Mesendoderm (in vitro differentiated cells): ENCODE measurements around the gene GPR173.

ENCODE experiments used
- DNase-seq: peaks from one replicate; pipeline ENCODE4 v3.0.0; 2013
- H2AK5ac ChIP-seq: 2 replicates; pipeline ENCODE4 v1.6.1; 2013; ENCODE audit warnings: low read length, inconsistent platforms
- H2BK120ac ChIP-seq: 2 replicates; pipeline ENCODE4 v1.6.1; 2013; ENCODE audit warnings: low read depth, mild to moderate bottlenecking, low read length, moderate library complexity, mixed read lengths
- H2BK15ac ChIP-seq: replicated peaks from 2 replicates; pipeline ENCODE4 v1.6.1; 2013; ENCODE audit warnings: low read depth, mild to moderate bottlenecking, moderate library complexity
- H2BK5ac ChIP-seq: 2 replicates; pipeline ENCODE4 v1.6.1; 2013; ENCODE audit warnings: low read length, inconsistent platforms
- H3K18ac ChIP-seq: 2 replicates; pipeline ENCODE4 v1.6.1; 2013; ENCODE audit warnings: mild to moderate bottlenecking, low read length, mixed read lengths
- H3K23ac ChIP-seq: one replicate; pipeline ENCODE4 v1.6.1; 2013; ENCODE audit warnings: low read length
- H3K27ac ChIP-seq: 2 replicates; pipeline ENCODE4 v1.5.1; 2013; ENCODE audit warnings: low read depth, mild to moderate bottlenecking, inconsistent platforms, low read length, moderate library complexity
- H3K27me3 ChIP-seq: 2 replicates; pipeline ENCODE4 v1.6.1; 2013; ENCODE audit warnings: low read length, control low read depth, mild to moderate bottlenecking, inconsistent platforms; ENCODE audit not compliant: insufficient read depth, poor library complexity
- H3K36me3 ChIP-seq: 2 replicates; pipeline ENCODE4 v1.6.1; 2013; ENCODE audit warnings: low read length, inconsistent platforms; ENCODE audit not compliant: control insufficient read depth, insufficient read depth
- H3K4ac ChIP-seq: one replicate; pipeline ENCODE4 v1.6.1; 2013; ENCODE audit warnings: low read depth, mild to moderate bottlenecking, low read length, moderate library complexity
- H3K4me1 ChIP-seq: 2 replicates; pipeline ENCODE4 v1.6.1; 2013; ENCODE audit warnings: low read depth, low read length, inconsistent platforms; ENCODE audit not compliant: control insufficient read depth
- H3K4me2 ChIP-seq: 2 replicates; pipeline ENCODE4 v1.6.1; 2013; ENCODE audit warnings: low read length
- H3K4me3 ChIP-seq: 2 replicates; pipeline ENCODE4 v1.5.1; 2013; ENCODE audit warnings: mild to moderate bottlenecking, low read length
- H3K56ac ChIP-seq: one replicate; pipeline ENCODE4 v1.6.1; 2013; ENCODE audit warnings: low read length
- H3K79me1 ChIP-seq: 2 replicates; pipeline ENCODE4 v1.6.1; 2013; ENCODE audit warnings: low read length, inconsistent platforms
- H3K79me2 ChIP-seq: 2 replicates; pipeline ENCODE4 v1.6.1; 2013; ENCODE audit warnings: mild to moderate bottlenecking, low read length; ENCODE audit not compliant: control insufficient read depth, insufficient read depth
- H3K9ac ChIP-seq: 2 replicates; pipeline ENCODE4 v1.6.1; 2013; ENCODE audit warnings: low read length, inconsistent platforms
- H4K5ac ChIP-seq: one replicate; pipeline ENCODE4 v1.6.1; 2013; ENCODE audit warnings: low read length
- H4K8ac ChIP-seq: one replicate; pipeline ENCODE4 v1.6.1; 2013; ENCODE audit warnings: low read depth, mild to moderate bottlenecking, control low read depth, low read length, moderate library complexity
- WGBS: extraction: QIAGEN DNeasy Blood & Tissue Kit; methylation state at CpG from one replicate; pipeline ENCODE4 v1.1.7; 2013; ENCODE audit warnings: low lambda C conversion rate, missing lambda C conversion rate; ENCODE audit not compliant: insufficient coverage; ENCODE audit errors: extremely low coverage; 5-methylcytosine and 5-hydroxymethylcytosine counted together

GPR173 gene

GRCh38 chrX:53071604-53072417, 23.2 kb downstream of the GPR173 start:
- Histone ChIP-seq H3K79me2 (no peaks in the 10 kb centered on the region), H3K23ac (no peak overlapping the region), H3K27ac (no peak overlapping the region), H3K9ac (no peak overlapping the region), H2BK15ac (no peak overlapping the region), H3K27me3 (no peaks in the 10 kb centered on the region), H2BK120ac (no peak overlapping the region), H3K4me2 (peak overlapping the region; percentile 60), H3K56ac (peak overlapping the region; percentile 77), H3K4ac (no peak overlapping the region), H3K4me1 (no peaks in the 10 kb centered on the region), H3K79me1 (no peaks in the 10 kb centered on the region), H2BK5ac (no peak overlapping the region), H2AK5ac (no peak overlapping the region), H4K5ac (no peak overlapping the region), H3K18ac (no peak overlapping the region), H3K4me3 (no peak overlapping the region), H4K8ac (no peak overlapping the region), H3K36me3 (no peaks in the 10 kb centered on the region)
- WGBS: no CpG with 5 or more reads among the region's 31 CpGs
- peak; percentile 75 for DNase-seq

DNA sequence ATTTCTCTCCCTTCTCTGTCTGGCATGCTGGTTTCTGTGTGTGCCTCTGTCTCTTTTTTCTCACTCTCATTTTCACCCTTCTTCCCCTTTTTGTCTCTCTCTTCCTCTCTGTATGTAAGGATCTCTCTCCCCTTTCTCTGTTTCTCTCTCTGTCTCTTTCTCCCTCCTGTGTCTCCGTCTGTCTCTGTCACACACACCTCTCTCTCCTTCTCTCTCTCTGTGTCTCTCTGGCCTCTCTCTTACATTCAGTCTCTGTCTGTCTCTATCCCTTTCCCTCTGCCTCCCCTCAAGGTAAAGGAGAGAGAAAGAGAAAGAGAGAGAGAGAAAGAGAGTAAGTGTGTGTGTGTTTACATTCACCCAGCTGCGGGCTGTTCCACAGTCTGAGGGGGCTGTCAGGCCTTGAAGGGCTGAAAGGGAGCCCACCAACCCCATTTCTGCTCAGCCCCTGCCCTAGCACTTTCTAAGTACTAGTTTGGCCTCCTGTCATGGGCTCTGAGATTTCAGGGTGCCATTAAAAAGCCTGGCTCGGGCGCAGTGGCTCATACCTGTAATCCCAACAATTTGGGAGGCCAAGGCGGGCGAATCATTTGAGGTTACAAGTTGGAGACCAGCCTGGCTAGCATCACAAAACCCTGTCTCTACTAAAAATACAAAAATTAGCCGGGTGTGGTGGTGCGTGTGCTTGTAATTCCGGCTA, 24.0 kb downstream of the GPR173 start:
- H2AK5ac ChIP-seq: no peak overlapping the region
- H3K9ac ChIP-seq: no peak overlapping the region
- no peaks in the 10 kb centered on the region for H3K79me2 ChIP-seq
- no peak overlapping the region for H3K18ac ChIP-seq
- no peak overlapping the region for H2BK15ac ChIP-seq
- no CpG with 5 or more reads among the region's 9 CpGs for WGBS
- no peak overlapping the region for H2BK120ac ChIP-seq
- no peak overlapping the region for H3K4me2 ChIP-seq
- no peak overlapping the region for H3K4ac ChIP-seq
- H3K27ac ChIP-seq: no peak overlapping the region
- H3K4me1 ChIP-seq: no peaks in the 10 kb centered on the region
- DNase-seq: no peak
- no peaks in the 10 kb centered on the region for H3K36me3 ChIP-seq
- H3K79me1 ChIP-seq: no peaks in the 10 kb centered on the region
- H4K8ac ChIP-seq: no peak overlapping the region
- no peak overlapping the region for H3K23ac ChIP-seq
- no peak overlapping the region for H3K4me3 ChIP-seq
- no peak overlapping the region for H2BK5ac ChIP-seq
- no peak overlapping the region for H4K5ac ChIP-seq
- no peaks in the 10 kb centered on the region for H3K27me3 ChIP-seq
- peak overlapping the region; percentile 1 for H3K56ac ChIP-seq

DNA sequence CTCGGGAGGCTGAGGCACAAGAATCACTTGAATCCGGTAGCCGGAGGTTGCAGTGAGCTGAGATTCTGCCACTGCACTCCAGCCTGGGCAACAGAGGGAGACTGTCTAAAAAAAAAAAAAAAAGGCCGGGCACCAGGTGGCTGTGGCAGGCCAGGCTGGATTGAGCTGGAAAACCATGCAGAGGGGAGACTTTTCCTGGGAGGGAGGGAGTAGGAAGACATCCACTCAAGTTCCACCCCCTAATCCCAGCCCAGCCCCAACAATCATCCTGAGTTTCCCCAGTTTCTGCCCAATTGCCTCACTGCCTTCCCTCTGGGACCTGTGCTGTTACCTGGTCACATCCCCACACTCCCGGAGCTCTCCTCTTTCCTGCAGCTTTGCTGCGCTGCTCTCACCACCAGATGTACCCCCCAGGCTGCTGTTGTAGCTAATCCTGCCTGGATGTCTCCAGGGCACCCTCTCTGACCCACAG, 24.6 kb downstream of the GPR173 start:
- Histone ChIP-seq H3K9ac (no peak overlapping the region), H2BK120ac (no peak overlapping the region), H4K8ac (no peak overlapping the region), H2BK5ac (no peak overlapping the region), H3K79me1 (no peaks in the 10 kb centered on the region), H2AK5ac (no peak overlapping the region), H2BK15ac (no peak overlapping the region), H3K79me2 (no peaks in the 10 kb centered on the region), H3K4me2 (no peak overlapping the region), H3K27me3 (no peaks in the 10 kb centered on the region), H3K4me3 (no peak overlapping the region), H3K18ac (no peak overlapping the region), H3K4me1 (no peaks in the 10 kb centered on the region), H3K4ac (no peak overlapping the region), H3K23ac (no peak overlapping the region), H3K27ac (no peak overlapping the region), H4K5ac (no peak overlapping the region), H3K36me3 (no peaks in the 10 kb centered on the region), H3K56ac (no peak overlapping the region)
- DNase-seq: peak; percentile 37
- WGBS: no CpG with 5 or more reads among the region's 6 CpGs

- Histone ChIP-seq H2AK5ac (no peak overlapping the region), H3K4me1 (no peaks in the 10 kb centered on the region), H3K4me3 (no peak overlapping the region), H2BK5ac (no peak overlapping the region), H4K5ac (no peak overlapping the region), H3K27ac (no peak overlapping the region), H3K56ac (no peak overlapping the region), H3K79me2 (no peaks in the 10 kb centered on the region), H3K79me1 (no peaks in the 10 kb centered on the region), H3K4ac (no peak overlapping the region), H3K9ac (no peak overlapping the region), H3K4me2 (no peak overlapping the region), H3K18ac (no peak overlapping the region), H2BK120ac (no peak overlapping the region), H3K23ac (no peak overlapping the region), H3K36me3 (no peaks in the 10 kb centered on the region), H4K8ac (no peak overlapping the region), H2BK15ac (no peak overlapping the region), H3K27me3 (no peaks in the 10 kb centered on the region)
- no CpG with 5 or more reads among the region's 7 CpGs for WGBS
- peak; percentile 69 for DNase-seq
Measured at GRCh38 chrX:53075011-53075410, 26.4 kb downstream of the GPR173 start.

DNA sequence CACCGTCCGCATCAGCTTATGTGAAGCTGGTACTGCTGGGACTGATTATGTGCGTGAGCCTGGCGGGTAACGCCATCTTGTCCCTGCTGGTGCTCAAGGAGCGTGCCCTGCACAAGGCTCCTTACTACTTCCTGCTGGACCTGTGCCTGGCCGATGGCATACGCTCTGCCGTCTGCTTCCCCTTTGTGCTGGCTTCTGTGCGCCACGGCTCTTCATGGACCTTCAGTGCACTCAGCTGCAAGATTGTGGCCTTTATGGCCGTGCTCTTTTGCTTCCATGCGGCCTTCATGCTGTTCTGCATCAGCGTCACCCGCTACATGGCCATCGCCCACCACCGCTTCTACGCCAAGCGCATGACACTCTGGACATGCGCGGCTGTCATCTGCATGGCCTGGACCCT, 28.1 kb downstream of the GPR173 start:
- Histone ChIP-seq H3K79me1 (no peaks in the 10 kb centered on the region), H3K4me2 (no peak overlapping the region), H3K18ac (no peak overlapping the region), H2BK5ac (no peak overlapping the region), H3K23ac (no peak overlapping the region), H2BK15ac (no peak overlapping the region), H3K4ac (no peak overlapping the region), H3K4me3 (no peak overlapping the region), H3K9ac (no peak overlapping the region), H3K27ac (no peak overlapping the region), H3K79me2 (no peaks in the 10 kb centered on the region), H3K36me3 (no peaks in the 10 kb centered on the region), H3K56ac (no peak overlapping the region), H4K5ac (no peak overlapping the region), H3K27me3 (no peaks in the 10 kb centered on the region), H2AK5ac (no peak overlapping the region), H4K8ac (no peak overlapping the region), H2BK120ac (no peak overlapping the region), H3K4me1 (no peaks in the 10 kb centered on the region)
- DNase-seq: no peak
- no CpG with 5 or more reads among the region's 21 CpGs for WGBS
